Activated naive CD8-positive, alpha-beta T cell treated with anti-CD3 and anti-CD28 coated beads, Interleukin-2, amount 50 U/mL, for 24 hours (primary cell): ENCODE data around the gene HEPACAM2.
A peak's percentile ranks its signal among the peaks of the same experiment; 100 is the strongest.

Source experiments
- ATAC-seq: fragments of 150-1000 bp; cut with Tn5 transposase; one replicate; pipeline ENCODE4 v1.10.0; 2021
- DNase-seq: peaks from one replicate; pipeline ENCODE4 v3.0.0; 2021
- H3K27ac Mint-ChIP-seq: one replicate; pipeline ENCODE4 v1.8.0; 2021; ENCODE audit warnings: mild to moderate bottlenecking, mixed read lengths
- H3K27me3 Mint-ChIP-seq: one replicate; pipeline ENCODE4 v1.8.0; 2021; ENCODE audit warnings: mixed read lengths
- H3K36me3 Mint-ChIP-seq: one replicate; pipeline ENCODE4 v1.8.0; 2021; ENCODE audit warnings: low read depth, mixed read lengths
- H3K4me1 Mint-ChIP-seq: one replicate; pipeline ENCODE4 v1.8.0; 2021; ENCODE audit warnings: mixed read lengths
- H3K4me3 Mint-ChIP-seq: one replicate; pipeline ENCODE4 v1.8.0; 2021; ENCODE audit warnings: mild to moderate bottlenecking, moderate library complexity, mixed read lengths
- H3K9me3 Mint-ChIP-seq: one replicate; pipeline ENCODE4 v1.8.0; 2021; ENCODE audit warnings: mixed read lengths

HEPACAM2 gene

GRCh38 chr7:93146472-93147141 lies 79.7 kb downstream of the HEPACAM2 start:
- peaks cover 11% of the 10 kb centered on the region for H3K36me3 Mint-ChIP-seq
- peaks cover 7% of the 10 kb centered on the region for H3K9me3 Mint-ChIP-seq
- H3K27ac Mint-ChIP-seq = peak overlapping the region; percentile 87
- H3K4me1 Mint-ChIP-seq = peaks cover 41% of the 10 kb centered on the region
- DNase-seq = peak; percentile 11
- no peak for ATAC-seq
- H3K27me3 Mint-ChIP-seq = no peaks in the 10 kb centered on the region
- peak overlapping the region; percentile 85 for H3K4me3 Mint-ChIP-seq

- Mint-ChIP-seq H3K9me3 (peaks cover 7% of the 10 kb centered on the region), H3K36me3 (peaks cover 11% of the 10 kb centered on the region), H3K27me3 (no peaks in the 10 kb centered on the region), H3K27ac (no peak overlapping the region), H3K4me1 (peaks cover 41% of the 10 kb centered on the region), H3K4me3 (no peak overlapping the region)
- DNase-seq (no peak), ATAC-seq (no peak)
Measured at GRCh38 chr7:93146036-93146435, 80.2 kb downstream of the HEPACAM2 start.

GRCh38 chr7:93145354-93145753 lies 80.9 kb downstream of the HEPACAM2 start:
- no peak overlapping the region for H3K4me3 Mint-ChIP-seq
- H3K9me3 Mint-ChIP-seq = peaks cover 7% of the 10 kb centered on the region
- no peak for ATAC-seq
- no peaks in the 10 kb centered on the region for H3K27me3 Mint-ChIP-seq
- H3K36me3 Mint-ChIP-seq = peaks cover 11% of the 10 kb centered on the region
- no peak for DNase-seq
- peaks cover 36% of the 10 kb centered on the region for H3K4me1 Mint-ChIP-seq
- no peak overlapping the region for H3K27ac Mint-ChIP-seq

- Mint-ChIP-seq H3K4me1 (peaks cover 19% of the 10 kb centered on the region), H3K36me3 (peaks cover 24% of the 10 kb centered on the region), H3K9me3 (peaks cover 7% of the 10 kb centered on the region), H3K27me3 (no peaks in the 10 kb centered on the region), H3K4me3 (no peak overlapping the region), H3K27ac (no peak overlapping the region)
- ATAC-seq (no peak), DNase-seq (no peak)
Measured at GRCh38 chr7:93142127-93142526, 84.1 kb downstream of the HEPACAM2 start.

- no peak overlapping the region for H3K27ac Mint-ChIP-seq
- H3K9me3 Mint-ChIP-seq = peaks cover 9% of the 10 kb centered on the region
- no peak for ATAC-seq
- H3K4me3 Mint-ChIP-seq = no peak overlapping the region
- peaks cover 5% of the 10 kb centered on the region for H3K4me1 Mint-ChIP-seq
- H3K27me3 Mint-ChIP-seq = no peaks in the 10 kb centered on the region
- peaks cover 32% of the 10 kb centered on the region for H3K36me3 Mint-ChIP-seq
- DNase-seq = no peak
Measured at GRCh38 chr7:93140582-93141191, 85.6 kb downstream of the HEPACAM2 start.

GRCh38 chr7:93138576-93138975 lies 87.7 kb downstream of the HEPACAM2 start:
- H3K9me3 Mint-ChIP-seq = peaks cover 30% of the 10 kb centered on the region
- H3K27ac Mint-ChIP-seq = no peak overlapping the region
- no peak for ATAC-seq
- DNase-seq = no peak
- no peaks in the 10 kb centered on the region for H3K27me3 Mint-ChIP-seq
- peaks cover 45% of the 10 kb centered on the region for H3K36me3 Mint-ChIP-seq
- H3K4me1 Mint-ChIP-seq = no peaks in the 10 kb centered on the region
- no peak overlapping the region for H3K4me3 Mint-ChIP-seq
